A549 (cell line): ENCODE measurements around the gene CMTM1. TPM values are rescaled to one million over a fixed set of nuclear protein-coding genes. Genes with fewer than 3 reads are reported as not detected.

Source experiments
- ATAC-seq, 2 experiments: fragments of 200-7000 bp in 1 of 2; fragments of >200 bp in 1 of 2; cut with Nextera tagmentation in 1 of 2; cut with Tn5 transposase in 1 of 2; 3 replicates each; pipeline versions ENCODE4 v1.8.0 to v1.9.1; 2018 to 2020; ENCODE audit warnings: mild to moderate bottlenecking in 1 of 2, moderate library complexity in 1 of 2
- CTCF ChIA-PET: fragments of 300-600 bp; sonication (Branson Sonifier 250); formaldehyde crosslinking; extraction: SDS; loops from one replicate; lab custom pipeline; 2021; ENCODE audit warnings: antibody characterized with exemption, inconsistent platforms; lab: Yijun Ruan, JAX
- POLR2A ChIA-PET: fragments of 350-600 bp; formaldehyde crosslinking; extraction: SDS; loops from one replicate; lab custom pipeline; 2021; ENCODE audit warnings: antibody characterized with exemption, inconsistent platforms; lab: Yijun Ruan, JAX
- DNase-seq, 2 experiments: peaks; one replicate each; pipeline versions ENCODE4 v3.0.0 to v3.0.0-alpha.2; 2011 to 2016; ENCODE audit warnings: low read depth in 1 of 2, low spot score in 1 of 2
- FAIRE-seq: peaks from 2 replicates; lab custom pipeline; 2011; peaks lifted over from hg19 to GRCh38; lab: Jason Lieb, UNC
- H3K27ac ChIP-seq, 2 experiments: fragments of >200 bp; sonication (Bioruptor Twin); formaldehyde crosslinking; 3 replicates each; pipeline ENCODE4 v1.5.1; 2016 to 2017
- H3K4me1 ChIP-seq: fragments of >200 bp; sonication (Bioruptor Twin); formaldehyde crosslinking; 3 replicates; pipeline ENCODE4 v1.6.1; 2016
- H3K4me2 ChIP-seq: fragments of >200 bp; sonication (Bioruptor Twin); formaldehyde crosslinking; 3 replicates; pipeline ENCODE4 v1.6.1; 2016
- H3K4me3 ChIP-seq: fragments of >200 bp; sonication (Bioruptor Twin); formaldehyde crosslinking; 3 replicates; pipeline ENCODE4 v1.5.1; 2016
- H3K9me3 ChIP-seq: fragments of >200 bp; sonication (Bioruptor Twin); formaldehyde crosslinking; 3 replicates; pipeline ENCODE4 v1.6.1; 2016
- CBX2 ChIP-seq: fragments of 200-600 bp; sonication (generic); IDR thresholded peaks from 2 replicates; pipeline ENCODE4 v1.6.1; 2016; ENCODE audit warnings: low read depth, mild to moderate bottlenecking, borderline replicate concordance
- CEBPB ChIP-seq, 2 experiments: fragments of >200 bp in 1 of 2; sonication (Bioruptor Twin) in 1 of 2; formaldehyde crosslinking in 1 of 2; IDR thresholded peaks; 2 replicates each; pipeline ENCODE4 v1.6.1; 2012 to 2016
- CHD2 ChIP-seq: fragments of 150-350 bp; IDR thresholded peaks from 2 replicates; pipeline ENCODE4 v1.6.1; 2014; ENCODE audit warnings: low read length; ENCODE audit not compliant: partially characterized antibody
- CTCF ChIP-seq: fragments of >200 bp; sonication (Bioruptor Twin); formaldehyde crosslinking; IDR thresholded peaks from 3 replicates; pipeline ENCODE4 v1.5.1; 2016
- EHF ChIP-seq: fragments of 250-450 bp; sonication (Bioruptor Pico); IDR thresholded peaks from 2 replicates; pipeline ENCODE4 v1.5.0; 2020; ENCODE audit warnings: mild to moderate bottlenecking
- EP300 ChIP-seq, 2 experiments: fragments of >200 bp; sonication (Bioruptor Twin); formaldehyde crosslinking; IDR thresholded peaks; 2 replicates in 1 of 2; 3 replicates in 1 of 2; pipeline ENCODE4 v1.6.1; 2016 to 2017
- FOSB ChIP-seq: fragments of 250-450 bp; sonication (Bioruptor Pico); IDR thresholded peaks from 2 replicates; pipeline ENCODE4 v1.5.0; 2020; ENCODE audit warnings: mild to moderate bottlenecking, moderate library complexity
- FOXS1 ChIP-seq: fragments of 250-450 bp; sonication (Bioruptor Pico); IDR thresholded peaks from 2 replicates; pipeline ENCODE4 v1.5.0; 2020; ENCODE audit warnings: mild to moderate bottlenecking, moderate library complexity
- HDAC2 ChIP-seq: fragments of 200-600 bp; sonication (generic); IDR thresholded peaks from 2 replicates; pipeline ENCODE4 v1.6.1; 2016
- HES2 ChIP-seq: fragments of >200 bp; sonication (Bioruptor Twin); formaldehyde crosslinking; IDR thresholded peaks from 2 replicates; pipeline ENCODE4 v1.6.1; 2016
- HEYL ChIP-seq: fragments of 250-450 bp; sonication (Bioruptor Pico); IDR thresholded peaks from 2 replicates; pipeline ENCODE4 v1.8.0; 2021; ENCODE audit warnings: mild to moderate bottlenecking, moderate library complexity
- HOXA7 ChIP-seq: fragments of 250-450 bp; sonication (Bioruptor Pico); IDR thresholded peaks from 2 replicates; pipeline ENCODE4 v1.5.0; 2020; ENCODE audit warnings: mild to moderate bottlenecking, moderate library complexity
- JUN ChIP-seq, 2 experiments: fragments of >200 bp; sonication (Bioruptor Twin); formaldehyde crosslinking; IDR thresholded peaks; 2 replicates in 1 of 2; 3 replicates in 1 of 2; pipeline ENCODE4 v1.6.1; 2016 to 2017
- JUNB ChIP-seq: fragments of >200 bp; sonication (Bioruptor Twin); formaldehyde crosslinking; IDR thresholded peaks from 2 replicates; pipeline ENCODE4 v1.6.1; 2016
- KDM1A ChIP-seq: fragments of 200-600 bp; sonication (generic); IDR thresholded peaks from 2 replicates; pipeline ENCODE4 v1.6.1; 2016; ENCODE audit warnings: low read depth, mild to moderate bottlenecking
- MAFK ChIP-seq: fragments of 450-650 bp; IDR thresholded peaks from 2 replicates; pipeline ENCODE4 v1.6.1; 2014; ENCODE audit not compliant: partially characterized antibody
- MAZ ChIP-seq: fragments of 150-350 bp; IDR thresholded peaks from 2 replicates; pipeline ENCODE4 v1.6.1; 2014; ENCODE audit warnings: antibody characterized with exemption, low read depth, low read length, borderline replicate concordance
- NFE2L2 ChIP-seq: fragments of 150-350 bp; conservative IDR thresholded peaks from 2 replicates; pipeline ENCODE4 v1.6.1; 2014; ENCODE audit warnings: low read length
- NPAS2 ChIP-seq: fragments of 250-450 bp; sonication (Bioruptor Pico); IDR thresholded peaks from 2 replicates; pipeline ENCODE4 v1.8.0; 2022; ENCODE audit warnings: mild to moderate bottlenecking, moderate library complexity, borderline replicate concordance
- NR3C1 ChIP-seq: fragments of >200 bp; sonication (Bioruptor Twin); formaldehyde crosslinking; IDR thresholded peaks from 3 replicates; pipeline ENCODE4 v1.6.1; 2017
- POLR2A ChIP-seq: IDR thresholded peaks from 2 replicates; pipeline ENCODE4 v1.6.1; 2012; ENCODE audit warnings: mild to moderate bottlenecking, low read length
- REST ChIP-seq: fragments of 200-600 bp; sonication (generic); IDR thresholded peaks from 2 replicates; pipeline ENCODE4 v1.6.1; 2016; ENCODE audit warnings: antibody characterized with exemption, mild to moderate bottlenecking, moderate library complexity
- SREBF2 ChIP-seq: fragments of 450-650 bp; IDR thresholded peaks from 2 replicates; pipeline ENCODE4 v1.6.1; 2014; ENCODE audit warnings: mild to moderate bottlenecking, moderate library complexity
- TFCP2L1 ChIP-seq: fragments of 250-450 bp; sonication (Bioruptor Pico); IDR thresholded peaks from 2 replicates; pipeline ENCODE4 v1.5.0; 2021; ENCODE audit warnings: mild to moderate bottlenecking
- USF2 ChIP-seq: fragments of 450-650 bp; IDR thresholded peaks from 2 replicates; pipeline ENCODE4 v1.6.1; 2014; ENCODE audit warnings: antibody characterized with exemption
- ZC3H11A ChIP-seq: fragments of 450-650 bp; IDR thresholded peaks from 2 replicates; pipeline ENCODE4 v1.6.1; 2014; ENCODE audit warnings: antibody characterized with exemption, mild to moderate bottlenecking
- ZFP36 ChIP-seq: fragments of 450-650 bp; IDR thresholded peaks from 2 replicates; pipeline ENCODE4 v1.6.1; 2014; ENCODE audit warnings: borderline replicate concordance; ENCODE audit not compliant: partially characterized antibody
- ZNF302 ChIP-seq: fragments of 250-450 bp; sonication (Bioruptor Pico); IDR thresholded peaks from 2 replicates; pipeline ENCODE4 v1.9.0; 2021; ENCODE audit warnings: inconsistent platforms, mild to moderate bottlenecking, moderate library complexity
- ZSCAN20 ChIP-seq: fragments of 250-450 bp; sonication (Bioruptor Pico); IDR thresholded peaks from 2 replicates; pipeline ENCODE4 v1.8.0; 2022; ENCODE audit warnings: mild to moderate bottlenecking, moderate library complexity
- WGBS: methylation state at CpG from one replicate; pipeline ENCODE4 v1.1.6; 2017; ENCODE audit errors: missing lambda C conversion rate; 5-methylcytosine and 5-hydroxymethylcytosine counted together
- polyA plus RNA-seq, 4 experiments: library from polyadenylated mRNA; depleted of rRNA in 3 of 4; stranded (reverse); fragments of >200 nt; fragmentation: RNase III in 1 of 4; extraction: RNeasy Plus Mini Kit Qiagen cat#74134 plus additional on column Dnase treatment in 1 of 4; gene quantifications; 2 replicates in 3 of 4; 3 replicates in 1 of 4; pipeline ENCODE4 v1.2.3, GENCODE V29; 2011 to 2017

The CMTM1 gene
- polyA plus RNA-seq, 2 of the 4 experiments (the other 2 are of a cell fraction): 1.3 to 1.9 TPM

- ChIA-PET CTCF (interaction anchor here (0.9 to 3.4 kb wide), 7 partner anchors 10 to 270 kb away, joined by 3 to 19 read pairs (median 5); no protein-coding TSS in a partner anchor), POLR2A (interaction anchor here (0.8 kb wide), 1 partner anchor 45 kb away, joined by 3 read pairs; the partner anchor contains the start of gene CKLF)
- Histone ChIP-seq H3K4me2 (no peak overlapping the region), H3K27ac (no peak overlapping the region), H3K4me3 (no peak overlapping the region), H3K4me1 (no peaks in the 10 kb centered on the region), H3K9me3 (no peaks in the 10 kb centered on the region)
- no peak for ATAC-seq
- no peak for FAIRE-seq
- 73% methylated on average over 5 of the region's 5 CpGs for WGBS
- DNase-seq: no peak
- no peak for TF ChIP-seq ZC3H11A
- TF ChIP-seq KDM1A: no peak
- TF ChIP-seq USF2: no peak
- TF ChIP-seq ZSCAN20 (CRISPR knock-in tag): no peak
- no peak for TF ChIP-seq FOSB (CRISPR knock-in tag)
- TF ChIP-seq HOXA7 (CRISPR knock-in tag): no peak
- no peak for TF ChIP-seq CHD2
- no peak for TF ChIP-seq NR3C1
- TF ChIP-seq REST: no peak
- TF ChIP-seq ZFP36: no peak
- TF ChIP-seq CTCF: no peak
- no peak for TF ChIP-seq CEBPB (IDR thresholded peaks at IDR 0.05)
- no peak for TF ChIP-seq MAZ
- no peak for TF ChIP-seq FOXS1 (CRISPR knock-in tag)
- TF ChIP-seq SREBF2: no peak
- no peak for TF ChIP-seq POLR2A
- TF ChIP-seq HEYL (CRISPR knock-in tag): no peak
- no peak for TF ChIP-seq NPAS2 (CRISPR knock-in tag)
- TF ChIP-seq MAFK: no peak
- no peak for TF ChIP-seq JUN (IDR thresholded peaks at IDR 0.05)
Measured at GRCh38 chr16:66596986-66597848, 31.0 kb downstream of the CMTM1 start.

GRCh38 chr16:66598111-66598510 lies 31.9 kb downstream of the CMTM1 start:
- no peak for FAIRE-seq

More at GRCh38 chr16:66598111-66598510, 31.9 kb downstream of the CMTM1 start:
- Histone ChIP-seq H3K4me3 (no peak overlapping the region), H3K4me1 (no peaks in the 10 kb centered on the region; the same call in 2 of the 3 replicates), H3K9me3 (no peaks in the 10 kb centered on the region), H3K4me2 (no peak overlapping the region), H3K27ac (no peak overlapping the region)
- DNase-seq (no peak), ATAC-seq (no peak)
- 85% methylated on average over 3 of the region's 3 CpGs for WGBS
- ChIA-PET POLR2A (interaction anchor here (0.8 kb wide), 1 partner anchor 46 kb away, joined by 3 read pairs; the partner anchor contains the start of gene CKLF), CTCF (interaction anchor here (1.0 to 3.4 kb wide), 5 partner anchors 10 to 35 kb away, joined by 3 to 19 read pairs (median 5); no protein-coding TSS in a partner anchor)
- TF ChIP-seq FOSB (CRISPR knock-in tag) (no peak), HOXA7 (CRISPR knock-in tag) (no peak), POLR2A (no peak), CTCF (no peak), ZFP36 (no peak), HDAC2 (no peak), HES2 (no peak), SREBF2 (no peak), ZNF302 (CRISPR knock-in tag) (no peak), TFCP2L1 (CRISPR knock-in tag) (no peak), JUNB (no peak), FOXS1 (CRISPR knock-in tag) (no peak), HEYL (CRISPR knock-in tag) (no peak), EP300 (IDR thresholded peaks at IDR 0.05) (no peak), NFE2L2 (no peak), EHF (CRISPR knock-in tag) (no peak), MAFK (no peak), CBX2 (no peak)
